CD4-positive, alpha-beta T cell (primary cell): ENCODE results near the gene FSTL4. TPM values are rescaled to one million over a fixed set of nuclear protein-coding genes. Genes with fewer than 3 reads are reported as not detected.

Source experiments
- ATAC-seq: fragments of 200-7000 bp; cut with Tn5 transposase; one replicate; pipeline ENCODE4 v1.10.0; 2022; ENCODE audit warnings: mild to moderate bottlenecking; ENCODE audit not compliant: poor library complexity
- CTCF ChIA-PET: fragments of 350-600 bp; sonication (Branson Sonifier 250); formaldehyde crosslinking; loops from one replicate; lab custom pipeline; 2021; ENCODE audit warnings: antibody characterized with exemption, inconsistent platforms; lab: Charles Lee
- POLR2A ChIA-PET: fragments of 350-600 bp; sonication (Branson Sonifier 250); formaldehyde crosslinking; loops from one replicate; lab custom pipeline; 2021; ENCODE audit warnings: antibody characterized with exemption, inconsistent platforms; lab: Charles Lee
- DNase-seq, 14 experiments: peaks; one replicate each; pipeline ENCODE4 v3.0.0-alpha.2; 2013 to 2020; ENCODE audit warnings: mixed read lengths in 2 of 14
- H3K27ac ChIP-seq, 2 donors: one replicate each; pipeline versions ENCODE4 v1.5.1 to v1.7.0; 2013; ENCODE audit warnings: low read length in 2 of 2, low read depth in 1 of 2, mild to moderate bottlenecking in 1 of 2
- H3K27me3 ChIP-seq, 2 experiments: 1 replicate in 1 of 2; 2 replicates in 1 of 2; pipeline versions ENCODE4 v1.6.1 to v1.7.0; 2013; ENCODE audit warnings: low read length in 2 of 2, control low read depth in 1 of 2, mild to moderate bottlenecking in 1 of 2, moderate library complexity in 1 of 2; ENCODE audit not compliant: insufficient read depth in 2 of 2, control insufficient read depth in 1 of 2
- H3K36me3 ChIP-seq: one replicate; pipeline ENCODE4 v1.6.1; 2013; ENCODE audit warnings: low read length, control low read depth; ENCODE audit not compliant: insufficient read depth
- H3K4me1 ChIP-seq: one replicate; pipeline ENCODE4 v1.6.1; 2013; ENCODE audit warnings: low read length, control low read depth; ENCODE audit not compliant: insufficient read depth
- H3K4me3 ChIP-seq: one replicate; pipeline ENCODE4 v1.5.1; 2013; ENCODE audit warnings: mild to moderate bottlenecking, low read length, moderate library complexity
- H3K9me3 ChIP-seq, 2 experiments: 1 replicate in 1 of 2; 2 replicates in 1 of 2; pipeline versions ENCODE4 v1.6.1 to v1.7.0; 2013; ENCODE audit warnings: low read length in 2 of 2, mild to moderate bottlenecking in 2 of 2, control low read depth in 1 of 2, moderate library complexity in 1 of 2; ENCODE audit not compliant: control insufficient read depth in 1 of 2, insufficient read depth in 1 of 2
- H3K27ac Mint-ChIP-seq: one replicate; pipeline ENCODE4 v1.8.0; 2020; ENCODE audit warnings: mixed read lengths
- H3K27me3 Mint-ChIP-seq: one replicate; pipeline ENCODE4 v1.8.0; 2021; ENCODE audit warnings: mixed read lengths
- H3K36me3 Mint-ChIP-seq: one replicate; pipeline ENCODE4 v1.8.0; 2021; ENCODE audit warnings: low read depth, mixed read lengths
- H3K4me1 Mint-ChIP-seq: one replicate; pipeline ENCODE4 v1.8.0; 2021; ENCODE audit warnings: low read depth, mixed read lengths
- H3K4me3 Mint-ChIP-seq: one replicate; pipeline ENCODE4 v1.8.0; 2020; ENCODE audit warnings: mild to moderate bottlenecking, mixed read lengths
- H3K9me3 Mint-ChIP-seq: one replicate; pipeline ENCODE4 v1.8.0; 2020; ENCODE audit warnings: mixed read lengths
- intact Hi-C, 2 experiments: fragments of 100-400 bp; cut with DNase I in 1 of 2; cut with micrococcal nuclease in 1 of 2; formaldehyde crosslinking; loops; one replicate each; pipeline versions ENCODE4 v1.15.1 to v1.9.0; 2023 to 2025; cut with DNase I, micrococcal nuclease
- total RNA-seq, 174 experiments: library from RNA in 2 of 174; stranded (reverse) in 2 of 174; gene quantifications; one replicate each; pipeline ENCODE4 v1.2.3 and lab custom pipeline; 2021 to 2026
- TF ChIP-seq, protein P1 (sequence below): fragments of 200-600 bp; IDR thresholded peaks from one replicate; pipeline ENCODE4 v1.8.0; 2022; ENCODE audit warnings: antibody characterized with exemption, mild to moderate bottlenecking

FSTL4 gene
- total RNA-seq, 2 experiments from 2014 or later = not detected

DNA sequence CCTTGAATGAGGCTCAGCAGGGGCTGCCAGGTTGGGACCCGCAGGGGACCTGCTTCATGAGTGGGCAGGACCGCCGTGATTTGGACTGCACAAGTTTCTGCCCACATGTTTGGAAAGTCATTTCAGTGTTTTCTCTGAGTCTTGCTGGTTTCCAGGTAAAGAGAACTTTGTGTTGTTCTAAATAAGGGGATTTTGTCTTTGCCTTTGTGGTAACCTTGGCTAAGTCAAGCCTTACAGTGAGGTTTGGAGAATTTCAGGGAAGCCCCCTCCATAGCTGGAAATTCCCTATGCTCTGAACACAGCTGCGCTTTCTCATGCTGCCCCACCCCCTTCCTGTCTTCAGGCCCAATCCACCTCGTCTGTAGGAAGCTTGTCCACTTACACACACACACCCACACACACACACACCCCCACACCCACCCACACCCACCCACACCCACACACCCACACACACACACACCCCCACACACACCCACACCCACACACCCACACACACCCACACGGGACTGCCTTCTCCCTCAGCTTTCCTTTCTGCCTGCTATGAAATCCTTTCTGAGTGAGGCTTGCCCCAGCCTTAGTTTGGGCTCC is 290.4 kb downstream of the FSTL4 start:
- intact Hi-C loops = no loop called here
- Mint-ChIP-seq H3K36me3 (no peaks in the 10 kb centered on the region), H3K27ac (no peak overlapping the region), H3K4me1 (peaks cover 5% of the 10 kb centered on the region), H3K4me3 (no peak overlapping the region), H3K27me3 (no peaks in the 10 kb centered on the region), H3K9me3 (no peaks in the 10 kb centered on the region)
- TF ChIP-seq, protein P1, sequence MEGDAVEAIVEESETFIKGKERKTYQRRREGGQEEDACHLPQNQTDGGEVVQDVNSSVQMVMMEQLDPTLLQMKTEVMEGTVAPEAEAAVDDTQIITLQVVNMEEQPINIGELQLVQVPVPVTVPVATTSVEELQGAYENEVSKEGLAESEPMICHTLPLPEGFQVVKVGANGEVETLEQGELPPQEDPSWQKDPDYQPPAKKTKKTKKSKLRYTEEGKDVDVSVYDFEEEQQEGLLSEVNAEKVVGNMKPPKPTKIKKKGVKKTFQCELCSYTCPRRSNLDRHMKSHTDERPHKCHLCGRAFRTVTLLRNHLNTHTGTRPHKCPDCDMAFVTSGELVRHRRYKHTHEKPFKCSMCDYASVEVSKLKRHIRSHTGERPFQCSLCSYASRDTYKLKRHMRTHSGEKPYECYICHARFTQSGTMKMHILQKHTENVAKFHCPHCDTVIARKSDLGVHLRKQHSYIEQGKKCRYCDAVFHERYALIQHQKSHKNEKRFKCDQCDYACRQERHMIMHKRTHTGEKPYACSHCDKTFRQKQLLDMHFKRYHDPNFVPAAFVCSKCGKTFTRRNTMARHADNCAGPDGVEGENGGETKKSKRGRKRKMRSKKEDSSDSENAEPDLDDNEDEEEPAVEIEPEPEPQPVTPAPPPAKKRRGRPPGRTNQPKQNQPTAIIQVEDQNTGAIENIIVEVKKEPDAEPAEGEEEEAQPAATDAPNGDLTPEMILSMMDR = no peak
- Histone ChIP-seq H3K27ac (no peak overlapping the region), H3K4me3 (no peak overlapping the region), H3K27me3 (no peaks in the 10 kb centered on the region), H3K36me3 (no peaks in the 10 kb centered on the region), H3K9me3 (no peaks in the 10 kb centered on the region), H3K4me1 (peaks cover 13% of the 10 kb centered on the region)
- no peak for ATAC-seq
- DNase-seq = peak in 2 of 14 experiments; percentile 63 to 65
- CTCF ChIA-PET = no interaction called here
- POLR2A ChIA-PET = no interaction called here

DNA sequence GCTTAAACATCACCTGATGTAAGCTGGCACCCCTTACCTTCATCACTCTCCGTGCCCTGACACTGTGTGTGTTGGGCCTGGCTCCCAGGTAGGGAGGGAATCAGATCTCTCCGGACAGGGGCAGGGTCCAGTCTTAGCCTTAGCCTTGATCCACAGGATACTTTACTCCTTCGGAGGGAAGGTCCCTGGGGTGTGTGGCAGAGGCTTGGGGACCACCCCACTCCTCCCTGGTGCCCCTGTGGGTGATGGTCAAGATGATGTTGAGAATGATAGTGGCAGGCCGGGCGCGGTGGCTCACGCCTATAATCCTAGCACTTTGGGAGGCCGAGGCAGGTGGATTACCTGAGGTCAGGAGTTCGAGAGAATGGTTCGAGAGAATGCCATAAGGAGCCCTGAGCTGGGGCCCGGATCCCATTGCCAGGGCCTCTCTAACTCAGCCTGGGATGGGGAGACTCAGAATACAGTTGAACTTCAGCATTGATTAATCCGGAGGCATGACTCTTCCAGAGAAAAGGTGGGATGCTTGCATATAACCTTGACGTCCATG is 291.0 kb downstream of the FSTL4 start:
- no peaks in the 10 kb centered on the region for H3K27me3 ChIP-seq
- no peak overlapping the region for H3K27ac Mint-ChIP-seq
- peaks cover 13% of the 10 kb centered on the region for H3K4me1 ChIP-seq
- POLR2A ChIA-PET = no interaction called here
- ATAC-seq = no peak
- peaks cover 5% of the 10 kb centered on the region for H3K4me1 Mint-ChIP-seq
- no peak for DNase-seq
- H3K9me3 Mint-ChIP-seq = no peaks in the 10 kb centered on the region
- H3K9me3 ChIP-seq = no peaks in the 10 kb centered on the region
- no peak overlapping the region for H3K4me3 ChIP-seq
- CTCF ChIA-PET = no interaction called here
- no peaks in the 10 kb centered on the region for H3K36me3 ChIP-seq
- TF ChIP-seq, protein P1 = no peak
- no peaks in the 10 kb centered on the region for H3K36me3 Mint-ChIP-seq
- intact Hi-C loops = no loop called here
- H3K27ac ChIP-seq = no peak overlapping the region
- no peaks in the 10 kb centered on the region for H3K27me3 Mint-ChIP-seq
- no peak overlapping the region for H3K4me3 Mint-ChIP-seq

DNA sequence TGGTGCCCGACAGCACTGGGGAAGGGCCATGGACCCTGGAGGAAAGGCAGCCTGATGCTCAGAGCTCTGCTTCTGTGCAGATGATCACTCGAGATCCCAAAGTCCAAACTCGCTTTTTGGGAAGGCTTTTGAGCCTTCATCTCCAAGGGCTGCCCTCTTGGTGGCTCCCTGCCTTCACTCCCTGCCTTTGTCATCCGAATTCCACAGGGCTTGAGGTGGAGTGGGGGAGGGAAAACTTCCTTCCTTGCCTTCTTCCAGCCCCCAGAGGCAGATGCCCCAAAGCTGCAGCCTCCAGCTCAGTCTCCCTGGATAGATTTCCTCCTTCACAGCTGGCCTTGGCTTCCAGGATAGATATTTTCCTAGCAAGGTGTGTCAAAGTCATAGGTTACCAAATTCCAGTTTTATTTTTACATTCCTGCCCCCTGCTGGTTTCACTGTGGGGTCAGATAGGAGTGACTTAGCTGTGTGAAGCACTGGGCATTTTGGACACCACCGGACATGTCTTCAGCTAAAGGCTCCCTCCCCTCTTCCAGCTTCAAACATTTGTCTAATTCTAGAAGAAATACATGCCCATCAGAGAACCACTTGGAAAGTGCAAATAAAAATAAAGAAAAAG is 292.3 kb downstream of the FSTL4 start:
- Mint-ChIP-seq H3K36me3 (no peaks in the 10 kb centered on the region), H3K27ac (no peak overlapping the region), H3K27me3 (no peaks in the 10 kb centered on the region), H3K9me3 (no peaks in the 10 kb centered on the region), H3K4me1 (peaks cover 5% of the 10 kb centered on the region), H3K4me3 (no peak overlapping the region)
- peaks cover 13% of the 10 kb centered on the region for H3K4me1 ChIP-seq
- no peak overlapping the region for H3K27ac ChIP-seq
- H3K4me3 ChIP-seq = no peak overlapping the region
- CTCF ChIA-PET = no interaction called here
- no peaks in the 10 kb centered on the region for H3K27me3 ChIP-seq
- TF ChIP-seq, protein P1 = no peak
- H3K9me3 ChIP-seq = no peaks in the 10 kb centered on the region
- H3K36me3 ChIP-seq = no peaks in the 10 kb centered on the region
- intact Hi-C loops = no loop called here
- POLR2A ChIA-PET = no interaction called here
- ATAC-seq (no peak), DNase-seq (peak in 1 of 14 experiments; percentile 6)
